CD4-positive, CD25-positive, alpha-beta regulatory T cell (primary cell): ENCODE results near the gene GTF3C4. TPM values are rescaled to one million over a fixed set of nuclear protein-coding genes. Genes with fewer than 3 reads are reported as not detected.

Experiments used
- ATAC-seq, 2 donors: fragments of 150-1000 bp; cut with Tn5 transposase; one replicate each; pipeline ENCODE4 v1.10.0; 2021; ENCODE audit warnings: low read depth in 2 of 2, moderate number of reproducible peaks in 2 of 2, moderate library complexity in 1 of 2
- DNase-seq, 3 donors: peaks; one replicate each; pipeline versions ENCODE4 v3.0.0 to v3.0.0-alpha.2; 2012 to 2022; ENCODE audit warnings: mixed read lengths in 1 of 3
- H3K27ac ChIP-seq: one replicate; pipeline ENCODE4 v1.7.0; 2013; ENCODE audit warnings: mild to moderate bottlenecking, low read length; ENCODE audit not compliant: insufficient read depth, poor library complexity, severe bottlenecking
- H3K27me3 ChIP-seq: one replicate; pipeline ENCODE4 v1.7.0; 2013; ENCODE audit warnings: low read length; ENCODE audit not compliant: control insufficient read depth, insufficient read depth
- H3K36me3 ChIP-seq: one replicate; pipeline ENCODE4 v1.7.0; 2013; ENCODE audit warnings: mild to moderate bottlenecking, low read length, moderate library complexity; ENCODE audit not compliant: control insufficient read depth, insufficient read depth
- H3K4me1 ChIP-seq: 2 replicates; pipeline ENCODE4 v1.7.0; 2013; ENCODE audit warnings: mild to moderate bottlenecking, low read length; ENCODE audit not compliant: insufficient read depth, control insufficient read depth, poor library complexity, severe bottlenecking
- H3K4me3 ChIP-seq: one replicate; pipeline ENCODE4 v1.7.0; 2013; ENCODE audit warnings: low read depth, mild to moderate bottlenecking, low read length, moderate library complexity
- H3K9me3 ChIP-seq, 2 experiments: 1 replicate in 1 of 2; 2 replicates in 1 of 2; pipeline ENCODE4 v1.7.0; 2013; ENCODE audit warnings: low read length in 2 of 2, mild to moderate bottlenecking in 1 of 2, moderate library complexity in 1 of 2; ENCODE audit not compliant: control insufficient read depth in 2 of 2
- H3K27ac Mint-ChIP-seq, 3 donors: one replicate each; pipeline ENCODE4 v1.8.0; 2020 to 2022; ENCODE audit warnings: mild to moderate bottlenecking in 3 of 3, mixed read lengths in 3 of 3, moderate library complexity in 2 of 3
- H3K27me3 Mint-ChIP-seq: one replicate; pipeline ENCODE4 v1.8.0; 2022; ENCODE audit warnings: mild to moderate bottlenecking, mixed read lengths
- H3K36me3 Mint-ChIP-seq: one replicate; pipeline ENCODE4 v1.8.0; 2020; ENCODE audit warnings: mixed read lengths
- H3K4me1 Mint-ChIP-seq, 4 donors: one replicate each; pipeline ENCODE4 v1.8.0; 2020 to 2022; ENCODE audit warnings: mixed read lengths in 4 of 4, mild to moderate bottlenecking in 1 of 4
- H3K4me3 Mint-ChIP-seq, 4 donors: one replicate each; pipeline ENCODE4 v1.8.0; 2020 to 2022; ENCODE audit warnings: mild to moderate bottlenecking in 4 of 4, mixed read lengths in 4 of 4, moderate library complexity in 3 of 4
- H3K9me3 Mint-ChIP-seq, 7 donors: one replicate each; pipeline ENCODE4 v1.8.0; 2020 to 2022; ENCODE audit warnings: mixed read lengths in 7 of 7, mild to moderate bottlenecking in 3 of 7, moderate library complexity in 2 of 7
- polyA plus RNA-seq, 4 donors: library from polyadenylated mRNA; unstranded; fragments of 300-500 nt; fragmentation: Illumina TruSeq; gene quantifications; one replicate each; pipeline ENCODE4 v1.2.3, GENCODE V29; 2021
- total RNA-seq: library from RNA; stranded (reverse); gene quantifications from one replicate; pipeline ENCODE4 v1.2.3, GENCODE V29; 2022

GTF3C4 gene
- total and polyA plus RNA-seq, 5 donors from 2014 or later: 2.8 to 10.2 (median 3.7) TPM

GRCh38 chr9:132630811-132631210 is 39.5 kb upstream of the GTF3C4 start:
- H3K27ac Mint-ChIP-seq: no peak overlapping the region
- H3K4me3 ChIP-seq: no peak overlapping the region
- ATAC-seq (no peak), DNase-seq (no peak)
- H3K4me3 Mint-ChIP-seq: no peak overlapping the region
- no peak overlapping the region for H3K27ac ChIP-seq
- no peaks in the 10 kb centered on the region for H3K9me3 Mint-ChIP-seq
- peaks cover 52% of the 10 kb centered on the region for H3K36me3 Mint-ChIP-seq
- no peaks in the 10 kb centered on the region for H3K4me1 ChIP-seq
- H3K27me3 ChIP-seq: no peaks in the 10 kb centered on the region
- peaks cover 0 to 4% (median 0%) of the 10 kb centered on the region in 4 donors for H3K4me1 Mint-ChIP-seq
- H3K36me3 ChIP-seq: peaks cover 43% of the 10 kb centered on the region
- no peaks in the 10 kb centered on the region for H3K27me3 Mint-ChIP-seq
- H3K9me3 ChIP-seq: no peaks in the 10 kb centered on the region

GRCh38 chr9:132631280-132631679 is 39.0 kb upstream of the GTF3C4 start:
- no peaks in the 10 kb centered on the region for H3K27me3 ChIP-seq
- Mint-ChIP-seq H3K9me3 (no peaks in the 10 kb centered on the region), H3K4me1 (peaks cover 0 to 4% (median 0%) of the 10 kb centered on the region in 4 donors), H3K36me3 (peaks cover 50% of the 10 kb centered on the region), H3K27me3 (no peaks in the 10 kb centered on the region), H3K27ac (no peak overlapping the region), H3K4me3 (no peak overlapping the region)
- ATAC-seq (no peak), DNase-seq (no peak)
- no peaks in the 10 kb centered on the region for H3K9me3 ChIP-seq
- no peaks in the 10 kb centered on the region for H3K4me1 ChIP-seq
- peaks cover 46% of the 10 kb centered on the region for H3K36me3 ChIP-seq
- no peak overlapping the region for H3K27ac ChIP-seq
- no peak overlapping the region for H3K4me3 ChIP-seq

- H3K27ac ChIP-seq: no peak overlapping the region
- peaks cover 46% of the 10 kb centered on the region for H3K36me3 ChIP-seq
- H3K27ac Mint-ChIP-seq: no peak overlapping the region
- H3K27me3 Mint-ChIP-seq: no peaks in the 10 kb centered on the region
- ATAC-seq (no peak), DNase-seq (no peak)
- no peaks in the 10 kb centered on the region for H3K27me3 ChIP-seq
- no peaks in the 10 kb centered on the region for H3K9me3 Mint-ChIP-seq
- H3K4me1 ChIP-seq: no peaks in the 10 kb centered on the region
- H3K4me1 Mint-ChIP-seq: peaks cover 0 to 4% (median 0%) of the 10 kb centered on the region in 4 donors
- no peaks in the 10 kb centered on the region for H3K9me3 ChIP-seq
- H3K36me3 Mint-ChIP-seq: peaks cover 47% of the 10 kb centered on the region
- H3K4me3 Mint-ChIP-seq: no peak overlapping the region
- H3K4me3 ChIP-seq: no peak overlapping the region
These were observed 38.6 kb upstream of the GTF3C4 start for GRCh38 chr9:132631685-132632084.

- H3K27me3 ChIP-seq: no peaks in the 10 kb centered on the region
- Mint-ChIP-seq H3K9me3 (no peaks in the 10 kb centered on the region), H3K4me1 (peaks cover 0 to 4% (median 0%) of the 10 kb centered on the region in 4 donors), H3K4me3 (no peak overlapping the region), H3K27ac (no peak overlapping the region), H3K36me3 (peaks cover 43% of the 10 kb centered on the region), H3K27me3 (no peaks in the 10 kb centered on the region)
- H3K36me3 ChIP-seq: peaks cover 43% of the 10 kb centered on the region
- H3K27ac ChIP-seq: no peak overlapping the region
- no peaks in the 10 kb centered on the region for H3K9me3 ChIP-seq
- DNase-seq (no peak), ATAC-seq (no peak)
- no peaks in the 10 kb centered on the region for H3K4me1 ChIP-seq
- no peak overlapping the region for H3K4me3 ChIP-seq
These were observed 37.7 kb upstream of the GTF3C4 start for GRCh38 chr9:132632413-132633129.

- H3K4me3 ChIP-seq: no peak overlapping the region
- peak overlapping the region in 1 of 3 donors; percentile 58 for H3K27ac Mint-ChIP-seq
- H3K27me3 Mint-ChIP-seq: no peaks in the 10 kb centered on the region
- no peaks in the 10 kb centered on the region for H3K4me1 ChIP-seq
- peaks cover 0 to 4% (median 0%) of the 10 kb centered on the region in 4 donors for H3K4me1 Mint-ChIP-seq
- ATAC-seq (no peak), DNase-seq (no peak)
- no peak overlapping the region for H3K27ac ChIP-seq
- no peaks in the 10 kb centered on the region for H3K9me3 Mint-ChIP-seq
- H3K36me3 ChIP-seq: peaks cover 42% of the 10 kb centered on the region
- H3K27me3 ChIP-seq: no peaks in the 10 kb centered on the region
- no peaks in the 10 kb centered on the region for H3K9me3 ChIP-seq
- H3K36me3 Mint-ChIP-seq: peaks cover 47% of the 10 kb centered on the region
- no peak overlapping the region for H3K4me3 Mint-ChIP-seq
These were observed 35.9 kb upstream of the GTF3C4 start for GRCh38 chr9:132634327-132634726.

- ATAC-seq (no peak), DNase-seq (no peak)
- no peak overlapping the region for H3K4me3 Mint-ChIP-seq
- H3K4me1 Mint-ChIP-seq: peaks cover 0 to 4% (median 0%) of the 10 kb centered on the region in 4 donors
- Histone ChIP-seq H3K4me3 (no peak overlapping the region), H3K36me3 (peaks cover 53% of the 10 kb centered on the region), H3K27ac (no peak overlapping the region), H3K27me3 (no peaks in the 10 kb centered on the region), H3K9me3 (no peaks in the 10 kb centered on the region), H3K4me1 (no peaks in the 10 kb centered on the region)
- H3K36me3 Mint-ChIP-seq: peaks cover 47% of the 10 kb centered on the region
- no peaks in the 10 kb centered on the region for H3K9me3 Mint-ChIP-seq
- no peaks in the 10 kb centered on the region for H3K27me3 Mint-ChIP-seq
- no peak overlapping the region for H3K27ac Mint-ChIP-seq
These were observed 32.9 kb upstream of the GTF3C4 start for GRCh38 chr9:132637351-132637750.

- Histone ChIP-seq H3K4me3 (no peak overlapping the region), H3K4me1 (no peaks in the 10 kb centered on the region), H3K27ac (no peak overlapping the region), H3K9me3 (no peaks in the 10 kb centered on the region), H3K27me3 (no peaks in the 10 kb centered on the region), H3K36me3 (peaks cover 52% of the 10 kb centered on the region)
- Mint-ChIP-seq H3K4me1 (peaks cover 0 to 3% (median 0%) of the 10 kb centered on the region in 4 donors), H3K36me3 (peaks cover 46% of the 10 kb centered on the region), H3K4me3 (no peak overlapping the region), H3K27me3 (no peaks in the 10 kb centered on the region), H3K9me3 (no peaks in the 10 kb centered on the region), H3K27ac (peak overlapping the region in 1 of 3 donors; percentile 16)
- ATAC-seq (no peak), DNase-seq (no peak)
These were observed 32.5 kb upstream of the GTF3C4 start for GRCh38 chr9:132637801-132638200.

- H3K27me3 ChIP-seq: no peaks in the 10 kb centered on the region
- Mint-ChIP-seq H3K4me3 (no peak overlapping the region), H3K9me3 (no peaks in the 10 kb centered on the region), H3K27me3 (no peaks in the 10 kb centered on the region), H3K36me3 (peaks cover 46% of the 10 kb centered on the region), H3K27ac (no peak overlapping the region), H3K4me1 (peaks cover 0 to 2% (median 0%) of the 10 kb centered on the region in 4 donors)
- no peaks in the 10 kb centered on the region for H3K4me1 ChIP-seq
- H3K36me3 ChIP-seq: peaks cover 56% of the 10 kb centered on the region
- H3K9me3 ChIP-seq: no peaks in the 10 kb centered on the region
- H3K4me3 ChIP-seq: no peak overlapping the region
- no peak for ATAC-seq
- DNase-seq: no peak
- H3K27ac ChIP-seq: no peak overlapping the region
These were observed 32.0 kb upstream of the GTF3C4 start for GRCh38 chr9:132638240-132638639.
